ENCODE measurements around the gene TXNDC8.
A peak's percentile ranks its signal among the peaks of the same experiment; 100 is the strongest.

The TXNDC8 gene

GRCh38 chr9:110276781-110277180 is 60.9 kb downstream of the TXNDC8 start:
- DNase-seq, result no peak

- DNase-seq, result no peak
Observed at GRCh38 chr9:110270211-110270995, 67.3 kb downstream of the TXNDC8 start.

- no peak for DNase-seq
Observed at GRCh38 chr9:110266795-110267194, 70.9 kb downstream of the TXNDC8 start.

- no peak for DNase-seq
Observed at GRCh38 chr9:110261632-110262031, 76.0 kb downstream of the TXNDC8 start.

GRCh38 chr9:110260911-110261310 is 76.8 kb downstream of the TXNDC8 start:
- DNase-seq, result no peak

- no peak for DNase-seq
Observed at GRCh38 chr9:110259566-110259965, 78.1 kb downstream of the TXNDC8 start.

- no peak for DNase-seq
Observed at GRCh38 chr9:110258690-110259091, 79.0 kb downstream of the TXNDC8 start.

GRCh38 chr9:110257956-110258355 is 79.7 kb downstream of the TXNDC8 start:
- DNase-seq, result no peak

GRCh38 chr9:110257097-110257841 is 80.4 kb downstream of the TXNDC8 start:
- no peak for DNase-seq

GRCh38 chr9:110256380-110257096 is 81.1 kb downstream of the TXNDC8 start, which contains the start of gene TXN:
Gene TXN (minus strand): TSS chr9:110256507. CDS start chr9:110256435, 72 bp downstream.
- peak; percentile 34 to 70 for DNase-seq

GRCh38 chr9:110255463-110256379 is 81.9 kb downstream of the TXNDC8 start:
- DNase-seq, result no peak

GRCh38 chr9:110255034-110255462 is 82.6 kb downstream of the TXNDC8 start:
- DNase-seq, result no peak

GRCh38 chr9:110254500-110254899 is 83.2 kb downstream of the TXNDC8 start:
- DNase-seq, result no peak
